Measurements from ENCODE around the gene SPOCK2. TPM values are rescaled to one million over a fixed set of nuclear protein-coding genes. Genes with fewer than 3 reads are reported as not detected.

SPOCK2 gene
- total RNA-seq, 1 experiment from 2014 or later = 0.33 TPM

DNA sequence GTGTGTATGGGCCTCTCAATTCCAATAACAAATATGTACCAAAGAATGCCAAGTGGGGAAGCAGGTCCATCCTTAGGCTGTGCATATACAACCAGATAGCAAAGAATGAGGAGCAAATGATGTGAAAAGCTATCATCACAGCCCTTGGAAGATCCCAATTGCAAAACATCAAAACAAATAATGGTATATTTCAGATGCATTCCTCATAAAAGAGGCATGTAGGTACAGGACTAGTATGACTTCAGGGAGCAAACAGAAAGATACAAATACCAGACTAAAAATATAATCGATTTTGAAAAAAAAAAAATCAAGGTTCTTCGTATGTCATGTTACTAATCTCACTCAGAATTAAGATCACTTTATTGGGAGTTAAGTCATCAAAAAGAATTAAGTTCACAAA lies 18.5 kb upstream of the SPOCK2 start:
- Histone ChIP-seq H2AFZ (ENCODE audit: low read length) (no peak overlapping the region), H3K27ac (ENCODE audit: low read length) (peak overlapping the region; percentile 75), H3K79me2 (ENCODE audit: low read length) (no peaks in the 10 kb centered on the region), H3K27me3 (ENCODE audit: low read length) (no peaks in the 10 kb centered on the region), H3F3A (ENCODE audit: low read length, unreplicated experiment) (no peaks in the 10 kb centered on the region), H3K9me2 (replicated peaks; ENCODE audit: low read length) (no peaks in the 10 kb centered on the region), H3K9me3 (ENCODE audit: low read length) (no peaks in the 10 kb centered on the region), H4K20me1 (ENCODE audit: low read length) (no peaks in the 10 kb centered on the region), H3K4me1 (ENCODE audit: insufficient read depth, low read length) (peaks cover 41% of the 10 kb centered on the region), H3K36me3 (ENCODE audit: low read depth, low read length) (no peaks in the 10 kb centered on the region), H3K9ac (ENCODE audit: low read length) (no peak overlapping the region), H3K4me2 (ENCODE audit: low read length) (peak overlapping the region; percentile 82), H3K4me3 (ENCODE audit: low read length) (no peak overlapping the region)
- ATAC-seq (no peak), DNase-seq (no peak)
- POLR2A ChIA-PET (ENCODE audit: unreplicated experiment) = no interaction called here
- BruUV-seq (replicated peaks) = TSS peak; percentile 35
- TF ChIP-seq, protein P1, sequence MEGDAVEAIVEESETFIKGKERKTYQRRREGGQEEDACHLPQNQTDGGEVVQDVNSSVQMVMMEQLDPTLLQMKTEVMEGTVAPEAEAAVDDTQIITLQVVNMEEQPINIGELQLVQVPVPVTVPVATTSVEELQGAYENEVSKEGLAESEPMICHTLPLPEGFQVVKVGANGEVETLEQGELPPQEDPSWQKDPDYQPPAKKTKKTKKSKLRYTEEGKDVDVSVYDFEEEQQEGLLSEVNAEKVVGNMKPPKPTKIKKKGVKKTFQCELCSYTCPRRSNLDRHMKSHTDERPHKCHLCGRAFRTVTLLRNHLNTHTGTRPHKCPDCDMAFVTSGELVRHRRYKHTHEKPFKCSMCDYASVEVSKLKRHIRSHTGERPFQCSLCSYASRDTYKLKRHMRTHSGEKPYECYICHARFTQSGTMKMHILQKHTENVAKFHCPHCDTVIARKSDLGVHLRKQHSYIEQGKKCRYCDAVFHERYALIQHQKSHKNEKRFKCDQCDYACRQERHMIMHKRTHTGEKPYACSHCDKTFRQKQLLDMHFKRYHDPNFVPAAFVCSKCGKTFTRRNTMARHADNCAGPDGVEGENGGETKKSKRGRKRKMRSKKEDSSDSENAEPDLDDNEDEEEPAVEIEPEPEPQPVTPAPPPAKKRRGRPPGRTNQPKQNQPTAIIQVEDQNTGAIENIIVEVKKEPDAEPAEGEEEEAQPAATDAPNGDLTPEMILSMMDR (conservative IDR thresholded peaks at IDR 0.05; ENCODE audit: low read depth, low read length) = no peak
- TF ChIP-seq EZH2phosphoT487 (IDR thresholded peaks at IDR 0.05; ENCODE audit: borderline replicate concordance, low read length) (no peak), EZH2 (IDR thresholded peaks at IDR 0.05; ENCODE audit: low read length, unreplicated experiment) (no peak)
- CTCF ChIA-PET = no interaction called here
- intact Hi-C loops (cut with micrococcal nuclease) = no loop called here

- Histone ChIP-seq H3K9me3 (ENCODE audit: low read length) (no peaks in the 10 kb centered on the region), H3K27ac (ENCODE audit: low read length) (peak overlapping the region; percentile 75), H3K79me2 (ENCODE audit: low read length) (no peaks in the 10 kb centered on the region), H3K9ac (ENCODE audit: low read length) (no peak overlapping the region), H3K9me2 (replicated peaks; ENCODE audit: low read length) (no peaks in the 10 kb centered on the region), H3K4me1 (ENCODE audit: insufficient read depth, low read length) (peaks cover 41% of the 10 kb centered on the region), H2AFZ (ENCODE audit: low read length) (no peak overlapping the region), H3F3A (ENCODE audit: low read length, unreplicated experiment) (no peaks in the 10 kb centered on the region), H3K4me2 (ENCODE audit: low read length) (peak overlapping the region; percentile 82; the same call in 1 of the 2 replicates), H3K27me3 (ENCODE audit: low read length) (no peaks in the 10 kb centered on the region), H3K36me3 (ENCODE audit: low read depth, low read length) (no peaks in the 10 kb centered on the region), H3K4me3 (ENCODE audit: low read length) (no peak overlapping the region), H4K20me1 (ENCODE audit: low read length) (no peaks in the 10 kb centered on the region)
- intact Hi-C loops (cut with micrococcal nuclease) = no loop called here
- BruUV-seq (replicated peaks) = no TSS peak
- ATAC-seq = no peak
- ChIA-PET CTCF (no interaction called here), POLR2A (ENCODE audit: unreplicated experiment) (no interaction called here)
- DNase-seq = no peak
- TF ChIP-seq EZH2phosphoT487 (IDR thresholded peaks at IDR 0.05; ENCODE audit: borderline replicate concordance, low read length) = no peak
- TF ChIP-seq, protein P1 (conservative IDR thresholded peaks at IDR 0.05; ENCODE audit: low read depth, low read length) = no peak
Observed at GRCh38 chr10:72106154-72106849, 18.0 kb upstream of the SPOCK2 start.

DNA sequence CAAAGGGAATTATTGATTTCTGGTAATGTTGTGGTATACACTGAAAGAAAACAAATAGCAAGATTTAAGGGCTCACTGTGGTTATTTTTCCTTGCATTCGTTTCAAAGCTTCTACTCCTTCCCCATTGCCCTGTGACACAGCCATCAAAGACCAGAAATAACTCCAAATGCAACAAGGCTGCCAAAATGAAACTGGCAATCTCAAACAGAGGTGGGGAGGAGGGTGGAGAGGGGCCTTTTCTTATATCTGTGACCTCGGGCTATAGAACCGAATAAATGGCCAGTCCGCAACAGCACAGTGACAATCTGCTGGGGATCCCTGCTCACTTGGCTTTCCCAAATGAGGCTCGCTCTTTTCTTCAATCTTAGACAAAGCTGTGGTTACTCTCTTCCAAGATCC lies 17.4 kb upstream of the SPOCK2 start:
- Histone ChIP-seq H3K9me2 (replicated peaks; ENCODE audit: low read length) (no peaks in the 10 kb centered on the region), H3K4me1 (ENCODE audit: insufficient read depth, low read length) (peaks cover 41% of the 10 kb centered on the region), H3K4me3 (ENCODE audit: low read length) (no peak overlapping the region), H2AFZ (ENCODE audit: low read length) (no peak overlapping the region), H3K27ac (ENCODE audit: low read length) (no peak overlapping the region), H3K4me2 (ENCODE audit: low read length) (no peak overlapping the region), H3K9ac (ENCODE audit: low read length) (no peak overlapping the region), H3K9me3 (ENCODE audit: low read length) (no peaks in the 10 kb centered on the region), H3K27me3 (ENCODE audit: low read length) (no peaks in the 10 kb centered on the region), H3F3A (ENCODE audit: low read length, unreplicated experiment) (no peaks in the 10 kb centered on the region), H3K79me2 (ENCODE audit: low read length) (no peaks in the 10 kb centered on the region), H4K20me1 (ENCODE audit: low read length) (no peaks in the 10 kb centered on the region), H3K36me3 (ENCODE audit: low read depth, low read length) (no peaks in the 10 kb centered on the region)
- no peak for DNase-seq
- no TSS peak for BruUV-seq (replicated peaks)
- ChIA-PET POLR2A (ENCODE audit: unreplicated experiment) (no interaction called here), CTCF (no interaction called here)
- TF ChIP-seq EZH2 (IDR thresholded peaks at IDR 0.05; ENCODE audit: low read length, unreplicated experiment) (no peak), EZH2phosphoT487 (IDR thresholded peaks at IDR 0.05; ENCODE audit: borderline replicate concordance, low read length) (no peak)
- TF ChIP-seq, protein P1 (conservative IDR thresholded peaks at IDR 0.05; ENCODE audit: low read depth, low read length) = no peak
- intact Hi-C loops (cut with micrococcal nuclease) = no loop called here
- no peak for ATAC-seq
